ENCODE data around the gene MMAB. TPM values are rescaled to one million over a fixed set of nuclear protein-coding genes. Genes with fewer than 3 reads are reported as not detected.

MMAB gene
- total and polyA plus RNA-seq, 2 experiments from 2014 or later, result 46.6 to 80.8 TPM

DNA sequence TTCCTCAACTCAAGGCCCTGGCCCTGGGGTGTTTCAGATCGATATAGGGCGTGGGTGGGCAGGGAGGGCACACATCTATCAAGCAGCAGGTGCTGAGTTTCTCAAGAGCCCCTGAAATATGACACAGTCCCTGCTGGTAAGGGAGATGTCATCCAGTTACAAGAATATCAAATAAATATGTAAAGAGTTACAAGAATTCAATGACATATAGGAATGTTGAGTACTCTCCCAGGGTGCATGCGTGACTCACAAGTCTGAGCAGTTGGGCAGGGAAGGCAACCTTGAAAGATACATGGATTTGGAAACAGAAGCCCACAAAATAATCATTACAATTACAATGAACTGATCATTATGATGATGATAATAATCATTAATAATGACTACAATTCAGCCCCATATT, 35.5 kb upstream of the MMAB start:
- H2AFZ ChIP-seq, result no peak overlapping the region
- 95% methylated on average over 3 of the region's 3 CpGs for WGBS (ENCODE audit: low lambda C conversion rate, missing lambda C conversion rate)
- no peaks in the 10 kb centered on the region for H3K9me2 ChIP-seq (replicated peaks; ENCODE audit: insufficient read depth)
- H3K79me2 ChIP-seq, result no peaks in the 10 kb centered on the region
- DNase-seq (ENCODE audit: low spot score), result no peak
- TF ChIP-seq, protein P1, sequence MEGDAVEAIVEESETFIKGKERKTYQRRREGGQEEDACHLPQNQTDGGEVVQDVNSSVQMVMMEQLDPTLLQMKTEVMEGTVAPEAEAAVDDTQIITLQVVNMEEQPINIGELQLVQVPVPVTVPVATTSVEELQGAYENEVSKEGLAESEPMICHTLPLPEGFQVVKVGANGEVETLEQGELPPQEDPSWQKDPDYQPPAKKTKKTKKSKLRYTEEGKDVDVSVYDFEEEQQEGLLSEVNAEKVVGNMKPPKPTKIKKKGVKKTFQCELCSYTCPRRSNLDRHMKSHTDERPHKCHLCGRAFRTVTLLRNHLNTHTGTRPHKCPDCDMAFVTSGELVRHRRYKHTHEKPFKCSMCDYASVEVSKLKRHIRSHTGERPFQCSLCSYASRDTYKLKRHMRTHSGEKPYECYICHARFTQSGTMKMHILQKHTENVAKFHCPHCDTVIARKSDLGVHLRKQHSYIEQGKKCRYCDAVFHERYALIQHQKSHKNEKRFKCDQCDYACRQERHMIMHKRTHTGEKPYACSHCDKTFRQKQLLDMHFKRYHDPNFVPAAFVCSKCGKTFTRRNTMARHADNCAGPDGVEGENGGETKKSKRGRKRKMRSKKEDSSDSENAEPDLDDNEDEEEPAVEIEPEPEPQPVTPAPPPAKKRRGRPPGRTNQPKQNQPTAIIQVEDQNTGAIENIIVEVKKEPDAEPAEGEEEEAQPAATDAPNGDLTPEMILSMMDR (IDR thresholded peaks at IDR 0.05; ENCODE audit: poor library complexity), result no peak
- no peaks in the 10 kb centered on the region for H3K27me3 ChIP-seq
- no peaks in the 10 kb centered on the region for H3K9me3 ChIP-seq (ENCODE audit: low read depth)
- peaks cover 12% of the 10 kb centered on the region for H3K4me1 ChIP-seq (ENCODE audit: insufficient read depth)
- no peak overlapping the region for H3K27ac ChIP-seq
- H3K4me3 ChIP-seq, result no peak overlapping the region
- H3K4me2 ChIP-seq, result no peak overlapping the region
- H3K36me3 ChIP-seq (replicated peaks; ENCODE audit: insufficient read depth, low read depth), result no peaks in the 10 kb centered on the region
- H4K20me1 ChIP-seq (ENCODE audit: insufficient read depth, poor library complexity, severe bottlenecking), result no peaks in the 10 kb centered on the region

- Histone ChIP-seq H3K79me2 (no peaks in the 10 kb centered on the region), H3K4me2 (no peak overlapping the region), H3K27ac (no peak overlapping the region), H3K27me3 (no peaks in the 10 kb centered on the region), H3K4me3 (no peak overlapping the region), H4K20me1 (ENCODE audit: insufficient read depth, poor library complexity, severe bottlenecking) (no peaks in the 10 kb centered on the region), H2AFZ (no peak overlapping the region), H3K9me3 (ENCODE audit: low read depth) (no peaks in the 10 kb centered on the region), H3K9me2 (replicated peaks; ENCODE audit: insufficient read depth) (no peaks in the 10 kb centered on the region), H3K4me1 (ENCODE audit: insufficient read depth) (peaks cover 12% of the 10 kb centered on the region), H3K36me3 (replicated peaks; ENCODE audit: insufficient read depth, low read depth) (no peaks in the 10 kb centered on the region)
- TF ChIP-seq EZH2phosphoT487 (IDR thresholded peaks at IDR 0.05; ENCODE audit: low read depth, severe bottlenecking, unreplicated experiment), result no peak
- DNase-seq (ENCODE audit: low spot score), result no peak
- 81% methylated on average over 4 of the region's 4 CpGs for WGBS (ENCODE audit: low lambda C conversion rate, missing lambda C conversion rate)
These were observed 35.0 kb upstream of the MMAB start for GRCh38 chr12:109608270-109608669.

DNA sequence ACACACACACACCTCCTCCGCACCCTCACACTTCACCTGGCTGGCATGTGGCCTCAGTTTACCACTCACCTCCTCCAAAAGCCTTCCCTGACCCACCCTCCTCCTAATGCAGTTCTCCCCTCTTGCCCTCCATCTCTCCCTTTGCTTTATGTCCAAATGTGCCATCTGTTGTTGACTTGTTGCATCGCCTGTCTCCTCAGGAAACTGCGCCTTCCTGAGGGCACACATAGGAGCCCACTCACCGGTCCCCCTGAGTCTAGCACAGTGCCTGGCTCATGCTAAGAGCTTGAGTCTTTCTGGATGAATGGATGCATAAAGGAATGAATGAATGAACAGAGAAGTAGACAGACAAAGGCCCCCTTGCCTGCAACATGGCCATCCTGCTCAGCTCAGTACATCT, 34.3 kb upstream of the MMAB start:
- Histone ChIP-seq H3K36me3 (replicated peaks; ENCODE audit: insufficient read depth, low read depth) (no peaks in the 10 kb centered on the region), H3K4me2 (no peak overlapping the region), H3K9me2 (replicated peaks; ENCODE audit: insufficient read depth) (no peaks in the 10 kb centered on the region), H3K4me1 (ENCODE audit: insufficient read depth) (peaks cover 12% of the 10 kb centered on the region), H3K27me3 (no peaks in the 10 kb centered on the region), H3K4me3 (no peak overlapping the region), H3K27ac (no peak overlapping the region), H4K20me1 (ENCODE audit: insufficient read depth, poor library complexity, severe bottlenecking) (no peaks in the 10 kb centered on the region), H2AFZ (no peak overlapping the region), H3K9me3 (ENCODE audit: low read depth) (no peaks in the 10 kb centered on the region), H3K79me2 (no peaks in the 10 kb centered on the region)
- TF ChIP-seq, protein P1 (IDR thresholded peaks at IDR 0.05; ENCODE audit: poor library complexity), result no peak
- TF ChIP-seq EZH2phosphoT487 (IDR thresholded peaks at IDR 0.05; ENCODE audit: low read depth, severe bottlenecking, unreplicated experiment) (no peak), EZH2 (IDR thresholded peaks at IDR 0.05; ENCODE audit: borderline replicate concordance) (no peak)
- 94% methylated on average over 3 of the region's 4 CpGs for WGBS (ENCODE audit: low lambda C conversion rate, missing lambda C conversion rate)
- no peak for DNase-seq (ENCODE audit: low spot score)

- TF ChIP-seq EZH2 (IDR thresholded peaks at IDR 0.05; ENCODE audit: borderline replicate concordance) (no peak), EZH2phosphoT487 (IDR thresholded peaks at IDR 0.05; ENCODE audit: low read depth, severe bottlenecking, unreplicated experiment) (no peak)
- TF ChIP-seq, protein P1 (IDR thresholded peaks at IDR 0.05; ENCODE audit: poor library complexity), result no peak
- DNase-seq (ENCODE audit: low spot score), result peak; percentile 54
- Histone ChIP-seq H3K4me2 (peak overlapping the region; percentile 72), H3K4me3 (no peak overlapping the region), H3K27ac (no peak overlapping the region), H3K36me3 (replicated peaks; ENCODE audit: insufficient read depth, low read depth) (no peaks in the 10 kb centered on the region), H3K4me1 (ENCODE audit: insufficient read depth) (peaks cover 12% of the 10 kb centered on the region), H3K9me2 (replicated peaks; ENCODE audit: insufficient read depth) (no peaks in the 10 kb centered on the region), H2AFZ (no peak overlapping the region), H3K79me2 (no peaks in the 10 kb centered on the region), H3K9me3 (ENCODE audit: low read depth) (no peaks in the 10 kb centered on the region), H4K20me1 (ENCODE audit: insufficient read depth, poor library complexity, severe bottlenecking) (no peaks in the 10 kb centered on the region), H3K27me3 (no peaks in the 10 kb centered on the region)
- 18% methylated on average over 29 of the region's 30 CpGs for WGBS (ENCODE audit: low lambda C conversion rate, missing lambda C conversion rate)
These were observed 33.2 kb upstream of the MMAB start for GRCh38 chr12:109606320-109607028.

All from hepatocyte (in vitro differentiated cells).